ENCODE results near the gene PARN. TPM values are rescaled to one million over a fixed set of nuclear protein-coding genes. Genes with fewer than 3 reads are reported as not detected.
"Not testable (repeated sequence)": the region's sequence is repeated elsewhere in the genome, so short reads cannot be mapped to it uniquely, and the experiment has no call there.

The PARN gene
- total and polyA plus RNA-seq, 7 donors: 14.4 to 75.3 (median 33.6) TPM

GRCh38 chr16:14445937-14446715 lies 183.9 kb downstream of the PARN start:
- DNase-seq: no peak
- H3K27ac ChIP-seq: no peak overlapping the region
- 95 to 96% methylated on average over 12 of the region's 12 CpGs for WGBS, 2 donors
- TF ChIP-seq EP300 (IDR thresholded peaks at IDR 0.05) (no peak), POLR2AphosphoS5 (IDR thresholded peaks at IDR 0.05) (no peak), POLR2A (IDR thresholded peaks at IDR 0.05) (no peak)
- TF ChIP-seq, protein P1, sequence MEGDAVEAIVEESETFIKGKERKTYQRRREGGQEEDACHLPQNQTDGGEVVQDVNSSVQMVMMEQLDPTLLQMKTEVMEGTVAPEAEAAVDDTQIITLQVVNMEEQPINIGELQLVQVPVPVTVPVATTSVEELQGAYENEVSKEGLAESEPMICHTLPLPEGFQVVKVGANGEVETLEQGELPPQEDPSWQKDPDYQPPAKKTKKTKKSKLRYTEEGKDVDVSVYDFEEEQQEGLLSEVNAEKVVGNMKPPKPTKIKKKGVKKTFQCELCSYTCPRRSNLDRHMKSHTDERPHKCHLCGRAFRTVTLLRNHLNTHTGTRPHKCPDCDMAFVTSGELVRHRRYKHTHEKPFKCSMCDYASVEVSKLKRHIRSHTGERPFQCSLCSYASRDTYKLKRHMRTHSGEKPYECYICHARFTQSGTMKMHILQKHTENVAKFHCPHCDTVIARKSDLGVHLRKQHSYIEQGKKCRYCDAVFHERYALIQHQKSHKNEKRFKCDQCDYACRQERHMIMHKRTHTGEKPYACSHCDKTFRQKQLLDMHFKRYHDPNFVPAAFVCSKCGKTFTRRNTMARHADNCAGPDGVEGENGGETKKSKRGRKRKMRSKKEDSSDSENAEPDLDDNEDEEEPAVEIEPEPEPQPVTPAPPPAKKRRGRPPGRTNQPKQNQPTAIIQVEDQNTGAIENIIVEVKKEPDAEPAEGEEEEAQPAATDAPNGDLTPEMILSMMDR (IDR thresholded peaks at IDR 0.05): no peak
- no peaks in the 10 kb centered on the region for H3K27me3 ChIP-seq
- H3K4me1 ChIP-seq: peaks cover 0 to 11% (median 2%) of the 10 kb centered on the region in 4 donors
- no peak overlapping the region for H3K4me3 ChIP-seq
- peaks cover 0 to 7% (median 3%) of the 10 kb centered on the region in 4 donors for H3K36me3 ChIP-seq
- intact Hi-C loops (cut with DNase I): no loop called here
- H3K9me3 ChIP-seq: no peaks in the 10 kb centered on the region

GRCh38 chr16:14444979-14445810 lies 184.9 kb downstream of the PARN start:
- intact Hi-C loops (cut with DNase I): no loop called here
- Histone ChIP-seq H3K4me3 (no peak overlapping the region), H3K9me3 (no peaks in the 10 kb centered on the region), H3K4me1 (peaks cover 0 to 11% (median 2%) of the 10 kb centered on the region in 4 donors), H3K27me3 (no peaks in the 10 kb centered on the region), H3K36me3 (peaks cover 0 to 7% (median 3%) of the 10 kb centered on the region in 4 donors), H3K27ac (no peak overlapping the region)
- 96 to 97% methylated on average over 8 of the region's 8 CpGs for WGBS, 2 donors
- TF ChIP-seq POLR2A (IDR thresholded peaks at IDR 0.05) (no peak), EP300 (IDR thresholded peaks at IDR 0.05) (no peak), POLR2AphosphoS5 (IDR thresholded peaks at IDR 0.05) (no peak)
- TF ChIP-seq, protein P1 (IDR thresholded peaks at IDR 0.05): no peak
- DNase-seq: no peak

DNA sequence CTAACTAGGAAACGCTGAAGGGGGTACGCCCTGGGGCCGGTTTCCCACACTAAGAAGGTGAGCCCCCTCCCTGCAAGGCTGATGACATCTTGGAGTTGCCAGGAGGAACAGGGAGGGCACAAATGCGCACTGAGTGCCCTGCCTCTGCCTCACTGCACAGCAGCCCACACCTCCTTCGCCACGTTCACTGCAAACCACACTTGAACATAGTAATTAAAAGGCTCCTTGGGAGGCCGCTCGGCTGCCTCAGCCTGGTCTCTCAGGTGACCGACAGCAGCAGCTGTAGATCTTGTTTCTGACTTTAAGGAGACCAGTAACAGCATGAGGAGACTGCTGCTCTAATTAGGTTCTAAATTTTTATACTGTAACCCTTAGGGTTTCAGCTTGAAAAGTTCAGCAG lies 188.5 kb downstream of the PARN start:
- H3K36me3 ChIP-seq; H3K27ac ChIP-seq; H3K4me1 ChIP-seq; H3K4me3 ChIP-seq; H3K27me3 ChIP-seq; H3K9me3 ChIP-seq; DNase-seq; intact Hi-C loops (cut with DNase I): not testable (repeated sequence)
- WGBS, 2 donors: 91 to 96% methylated on average over 9 of the region's 9 CpGs

- Histone ChIP-seq H3K4me1 (no peaks in the 10 kb centered on the region), H3K9me3 (no peaks in the 10 kb centered on the region), H3K27me3 (no peaks in the 10 kb centered on the region), H3K4me3 (no peak overlapping the region), H3K36me3 (peaks cover 0 to 11% (median 0%) of the 10 kb centered on the region in 4 donors), H3K27ac (no peak overlapping the region)
- TF ChIP-seq, protein P1 (IDR thresholded peaks at IDR 0.05): no peak
- TF ChIP-seq POLR2AphosphoS5 (IDR thresholded peaks at IDR 0.05): no peak
- TF ChIP-seq POLR2A (IDR thresholded peaks at IDR 0.05): no peak
- no peak for TF ChIP-seq EP300 (IDR thresholded peaks at IDR 0.05)
- intact Hi-C loops (cut with DNase I): no loop called here
- DNase-seq: no peak
- 68 to 93% methylated on average over 1 of the region's 1 CpG for WGBS, 2 donors
Observed at GRCh38 chr16:14438256-14438655, 191.8 kb downstream of the PARN start.

DNA sequence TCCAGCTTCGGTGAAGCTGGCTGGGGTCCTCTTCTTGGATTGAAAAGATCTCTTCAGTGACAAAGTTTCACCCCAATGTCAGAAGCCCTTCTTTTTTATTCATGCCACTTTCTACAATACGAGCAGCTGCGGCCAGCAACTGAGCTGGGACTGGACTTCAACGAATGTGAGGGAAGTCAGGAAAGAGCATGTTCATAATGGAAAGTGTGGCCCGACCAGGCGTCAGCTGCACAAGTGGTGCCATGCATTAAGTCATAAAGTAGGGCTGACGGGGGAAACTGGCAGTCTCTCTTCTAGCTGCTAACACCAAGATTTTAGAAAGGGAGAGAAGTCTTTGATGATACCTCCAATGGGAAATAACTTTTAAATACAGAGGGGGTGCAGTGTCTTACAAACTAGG lies 192.6 kb downstream of the PARN start:
- WGBS, 2 donors: 85 to 90% methylated on average over 7 of the region's 7 CpGs
- H3K4me3 ChIP-seq: no peak overlapping the region
- no peaks in the 10 kb centered on the region for H3K27me3 ChIP-seq
- intact Hi-C loops (cut with DNase I): no loop called here
- H3K27ac ChIP-seq: no peak overlapping the region
- no peak for DNase-seq
- H3K36me3 ChIP-seq: peaks cover 0 to 11% (median 0%) of the 10 kb centered on the region in 4 donors
- TF ChIP-seq, protein P1 (IDR thresholded peaks at IDR 0.05): no peak
- no peak for TF ChIP-seq POLR2AphosphoS5 (IDR thresholded peaks at IDR 0.05)
- no peak for TF ChIP-seq EP300 (IDR thresholded peaks at IDR 0.05)
- TF ChIP-seq POLR2A (IDR thresholded peaks at IDR 0.05): no peak
- no peaks in the 10 kb centered on the region for H3K9me3 ChIP-seq
- no peaks in the 10 kb centered on the region for H3K4me1 ChIP-seq

All from sigmoid colon (tissue), 7 donors.